ENCODE measurements around the gene ADGRV1.

Gene ADGRV1

DNA sequence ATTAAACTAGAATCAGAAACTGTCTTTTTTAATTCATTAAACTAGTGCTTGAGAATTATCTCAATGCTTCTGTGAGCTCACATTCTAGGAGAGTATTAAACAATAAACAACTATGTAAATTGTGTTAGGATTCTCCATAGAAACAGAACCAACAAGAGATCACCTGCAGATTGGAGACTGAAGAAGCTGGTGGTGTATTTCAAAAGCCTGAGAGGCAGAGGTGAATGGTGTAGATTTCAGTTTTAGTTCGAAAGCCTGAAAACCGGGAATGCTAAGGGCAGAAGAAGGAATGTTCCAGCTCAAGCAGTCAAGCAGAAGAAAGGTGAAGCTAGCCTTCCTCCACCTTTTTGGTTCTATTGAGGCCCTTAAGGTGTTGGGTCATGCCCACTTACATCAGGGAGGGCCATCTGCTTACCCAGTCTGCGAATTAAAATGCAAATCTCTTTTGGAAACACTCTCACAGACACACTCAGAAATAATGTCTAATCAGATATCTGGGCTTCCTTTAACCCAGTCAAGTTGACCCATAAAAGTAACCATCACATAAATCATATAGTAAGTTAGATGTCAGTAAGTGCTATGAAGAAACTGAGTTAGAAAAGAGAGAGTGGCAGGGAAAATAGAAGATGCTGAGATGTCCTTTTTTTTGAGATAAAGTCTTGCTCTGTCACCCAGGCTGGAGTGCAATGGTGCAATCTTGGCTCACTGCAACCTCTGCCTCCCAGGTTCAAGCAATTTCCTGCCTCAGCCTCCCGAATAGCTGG lies 533.1 kb downstream of the ADGRV1 start:
- no peak overlapping the region for H3K9ac ChIP-seq (ENCODE audit: insufficient read length)
- DNase-seq (ENCODE audit: low read depth, low spot score) = no peak
- no peak overlapping the region for H3K27ac ChIP-seq
- TF ChIP-seq EZH2 (IDR thresholded peaks at IDR 0.05) (no peak), POLR2AphosphoS5 (IDR thresholded peaks at IDR 0.05; ENCODE audit: borderline replicate concordance, low read depth, low read length) (no peak), FOXP2 (optimal IDR thresholded peaks at IDR 0.05; ENCODE audit: control extremely low read depth, extremely low read length, insufficient read depth) (no peak)
- H3K9me3 ChIP-seq (ENCODE audit: low read depth, low read length) = no peaks in the 10 kb centered on the region
- H3K4me3 ChIP-seq = no peak overlapping the region
- H3K36me3 ChIP-seq (ENCODE audit: insufficient read depth, low read length) = no peaks in the 10 kb centered on the region

DNA sequence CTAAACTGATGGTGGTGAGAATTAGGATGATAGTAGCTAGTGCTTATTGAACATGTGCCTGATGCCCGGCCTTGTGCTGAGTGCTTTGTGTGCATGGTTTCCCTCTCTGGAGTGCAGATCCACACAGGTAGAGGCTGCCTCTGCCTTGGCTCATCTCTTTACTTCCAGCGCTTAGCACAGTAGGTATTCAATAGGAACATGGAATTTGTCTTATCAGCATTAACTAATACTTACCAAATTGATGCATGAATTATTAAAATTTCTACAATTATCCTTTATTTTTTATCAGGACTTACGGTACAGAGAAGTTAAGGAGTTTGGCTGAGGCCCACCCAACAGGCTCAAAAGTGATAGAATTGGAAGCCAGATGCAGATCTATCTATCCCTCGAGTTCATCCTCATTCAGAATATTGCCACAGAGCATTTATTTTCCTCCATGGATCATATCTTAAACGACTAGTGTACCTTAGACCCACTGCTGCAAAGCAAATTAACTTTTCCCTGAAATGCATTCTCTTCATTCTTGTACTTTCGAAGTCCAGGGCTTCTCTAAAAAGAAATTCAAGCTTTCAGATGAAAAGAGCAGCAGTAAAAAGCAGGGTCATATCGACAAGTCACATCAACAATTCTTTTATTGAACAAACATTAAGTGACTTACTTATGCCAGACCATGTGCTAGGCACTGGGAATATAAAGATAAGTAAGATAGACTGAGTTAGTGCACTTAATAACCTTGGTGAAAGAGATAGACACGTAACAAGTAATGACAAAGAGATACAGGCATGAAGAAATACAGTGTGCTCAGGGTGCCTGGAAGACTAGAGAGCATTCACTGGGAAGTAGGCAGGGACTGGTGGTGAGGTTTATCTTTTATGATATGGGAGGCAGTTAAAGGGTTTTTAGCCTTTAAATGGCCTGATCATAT lies 534.5 kb downstream of the ADGRV1 start:
- Histone ChIP-seq H3K9me3 (ENCODE audit: low read depth, low read length) (no peaks in the 10 kb centered on the region), H3K36me3 (ENCODE audit: insufficient read depth, low read length) (no peaks in the 10 kb centered on the region), H3K4me3 (no peak overlapping the region), H3K27ac (no peak overlapping the region), H3K9ac (ENCODE audit: insufficient read length) (no peak overlapping the region)
- no peak for TF ChIP-seq FOXP2 (optimal IDR thresholded peaks at IDR 0.05; ENCODE audit: control extremely low read depth, extremely low read length, insufficient read depth)
- TF ChIP-seq POLR2AphosphoS5 (IDR thresholded peaks at IDR 0.05; ENCODE audit: borderline replicate concordance, low read depth, low read length) = no peak
- TF ChIP-seq EZH2 (IDR thresholded peaks at IDR 0.05) = no peak
- no peak for DNase-seq (ENCODE audit: low read depth, low spot score)

DNA sequence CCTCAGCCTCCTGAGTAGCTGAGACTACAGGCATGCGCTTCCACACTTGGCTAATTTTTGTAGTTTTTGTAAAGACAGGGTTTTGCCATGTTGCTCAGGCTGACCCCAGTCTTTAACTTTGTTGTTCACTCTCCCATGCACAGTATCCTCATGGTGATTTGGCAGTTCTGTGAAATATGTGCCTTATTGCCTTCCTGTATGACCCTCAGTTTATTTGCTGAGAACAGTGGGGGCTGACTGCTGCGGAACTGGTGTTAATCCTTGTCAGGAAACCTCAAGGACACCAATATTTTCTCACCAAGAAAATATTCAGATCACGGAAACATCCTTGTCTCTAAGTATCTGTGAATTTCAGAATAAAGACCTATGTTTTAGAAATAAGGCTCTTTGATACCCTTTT lies 536.7 kb downstream of the ADGRV1 start:
- Histone ChIP-seq H3K9me3 (ENCODE audit: low read depth, low read length) (no peaks in the 10 kb centered on the region), H3K36me3 (ENCODE audit: insufficient read depth, low read length) (no peaks in the 10 kb centered on the region), H3K4me3 (no peak overlapping the region), H3K9ac (ENCODE audit: insufficient read length) (no peak overlapping the region), H3K27ac (no peak overlapping the region)
- TF ChIP-seq FOXP2 (optimal IDR thresholded peaks at IDR 0.05; ENCODE audit: control extremely low read depth, extremely low read length, insufficient read depth) = no peak
- TF ChIP-seq POLR2AphosphoS5 (IDR thresholded peaks at IDR 0.05; ENCODE audit: borderline replicate concordance, low read depth, low read length) = no peak
- no peak for TF ChIP-seq EZH2 (IDR thresholded peaks at IDR 0.05)
- DNase-seq (ENCODE audit: low read depth, low spot score) = no peak

DNA sequence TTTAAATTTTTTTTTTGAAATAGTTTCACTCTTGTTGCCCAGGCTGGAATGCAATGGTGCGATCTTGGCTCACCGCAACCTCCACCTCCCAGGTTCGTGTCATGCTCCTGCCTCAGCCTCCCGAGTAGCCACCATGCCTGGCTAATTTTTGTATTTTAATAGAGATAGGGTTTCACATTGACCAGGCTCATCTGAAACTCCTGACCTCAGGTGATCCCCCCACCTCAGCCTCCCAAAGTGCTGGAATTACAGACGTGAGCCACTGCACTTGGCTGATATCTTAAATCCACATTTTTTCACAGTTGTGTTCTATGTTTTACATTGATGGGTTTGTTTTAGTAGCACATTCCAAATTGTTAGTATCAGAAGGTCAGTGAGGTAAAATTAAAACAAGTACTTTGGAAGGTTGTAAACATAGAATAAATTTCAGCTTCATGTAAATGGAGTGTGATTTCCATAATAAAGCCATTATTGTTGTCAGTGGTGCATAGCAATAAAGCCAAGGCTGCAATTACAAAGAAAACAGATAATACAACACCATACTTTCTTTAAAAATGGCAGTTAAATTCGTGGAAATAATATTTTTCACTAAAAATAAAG lies 537.3 kb downstream of the ADGRV1 start:
- no peak for TF ChIP-seq EZH2 (IDR thresholded peaks at IDR 0.05)
- TF ChIP-seq POLR2AphosphoS5 (IDR thresholded peaks at IDR 0.05; ENCODE audit: borderline replicate concordance, low read depth, low read length) = no peak
- no peak for DNase-seq (ENCODE audit: low read depth, low spot score)
- H3K9ac ChIP-seq (ENCODE audit: insufficient read length) = no peak overlapping the region

DNA sequence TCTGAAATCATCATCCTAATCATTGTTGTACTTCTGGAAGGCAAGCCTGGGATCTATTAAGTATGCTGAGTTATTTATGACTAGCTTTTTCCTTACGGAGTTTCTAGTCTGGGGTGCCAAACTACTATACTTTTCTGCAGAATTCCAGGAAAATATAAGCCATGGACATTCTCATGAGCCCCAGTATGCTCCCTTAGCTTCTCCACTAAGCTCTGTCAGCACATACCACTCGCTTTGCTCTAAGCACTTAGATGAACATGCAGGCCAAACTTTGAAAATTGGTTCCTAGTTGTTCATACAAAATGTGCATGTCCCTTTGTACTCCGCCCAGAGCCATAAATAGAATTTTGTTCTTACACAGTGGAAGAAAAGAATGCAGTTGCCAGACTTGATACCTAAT lies 539.9 kb downstream of the ADGRV1 start:
- TF ChIP-seq EZH2 (IDR thresholded peaks at IDR 0.05) = no peak
- no peak for TF ChIP-seq FOXP2 (optimal IDR thresholded peaks at IDR 0.05; ENCODE audit: control extremely low read depth, extremely low read length, insufficient read depth)
- no peak for TF ChIP-seq POLR2AphosphoS5 (IDR thresholded peaks at IDR 0.05; ENCODE audit: borderline replicate concordance, low read depth, low read length)
- no peak for DNase-seq (ENCODE audit: low read depth, low spot score)
- H3K27ac ChIP-seq = peak overlapping the region; percentile 79
- H3K4me3 ChIP-seq = peak overlapping the region; percentile 44; the same call in 1 of the 2 replicates
- no peaks in the 10 kb centered on the region for H3K36me3 ChIP-seq (ENCODE audit: insufficient read depth, low read length)
- peak overlapping the region; percentile 14 for H3K9ac ChIP-seq (ENCODE audit: insufficient read length)
- no peaks in the 10 kb centered on the region for H3K9me3 ChIP-seq (ENCODE audit: low read depth, low read length)

More for the DNA sequence above, 537.3 kb downstream of the ADGRV1 start:
- Histone ChIP-seq H3K4me3 (no peak overlapping the region), H3K27ac (no peak overlapping the region), H3K36me3 (ENCODE audit: insufficient read depth, low read length) (no peaks in the 10 kb centered on the region), H3K9me3 (ENCODE audit: low read depth, low read length) (no peaks in the 10 kb centered on the region)

DNA sequence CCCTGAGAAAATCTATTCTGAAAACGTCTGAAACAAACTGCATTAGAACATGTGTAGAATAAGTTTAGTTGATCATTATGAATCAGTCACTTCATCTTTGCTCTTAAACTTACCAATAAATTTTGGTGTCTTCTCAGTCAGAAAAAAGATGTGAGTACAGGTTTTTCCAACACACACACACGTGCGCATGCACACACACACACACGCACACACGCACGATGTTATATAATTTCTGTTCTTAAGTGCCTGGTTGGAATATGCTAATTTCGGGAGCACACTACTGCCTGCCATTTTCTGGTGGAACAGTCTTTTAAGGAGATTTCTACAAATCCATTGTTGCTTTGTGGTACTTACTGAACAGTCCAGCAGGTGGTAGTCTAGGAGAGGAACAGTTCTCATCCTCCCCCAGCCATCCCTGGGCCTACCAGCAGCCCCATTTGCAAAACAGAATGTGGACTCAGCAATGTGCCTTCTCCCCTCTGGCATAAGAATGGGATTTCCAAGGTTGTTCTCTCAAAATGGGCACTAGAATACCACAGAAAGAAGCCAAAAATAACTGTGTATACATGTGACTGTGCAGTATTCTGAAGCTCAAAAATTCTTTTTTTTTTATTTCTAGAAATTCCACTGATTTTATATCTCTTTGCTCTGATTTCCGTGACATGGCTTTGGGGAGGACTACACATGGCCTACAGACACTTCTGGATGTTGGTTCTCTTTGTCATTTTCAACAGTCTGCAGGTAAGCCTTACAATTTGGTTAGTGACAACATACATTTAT lies 543.2 kb downstream of the ADGRV1 start:
- Histone ChIP-seq H3K9ac (ENCODE audit: insufficient read length) (peak overlapping the region; percentile 54), H3K36me3 (ENCODE audit: insufficient read depth, low read length) (no peaks in the 10 kb centered on the region), H3K4me3 (peak overlapping the region; percentile 46), H3K9me3 (ENCODE audit: low read depth, low read length) (no peaks in the 10 kb centered on the region), H3K27ac (peak overlapping the region; percentile 72; the same call in 1 of the 2 replicates)
- DNase-seq (ENCODE audit: low read depth, low spot score) = peak; percentile 81
- TF ChIP-seq EZH2 (IDR thresholded peaks at IDR 0.05) = no peak
- TF ChIP-seq POLR2AphosphoS5 (IDR thresholded peaks at IDR 0.05; ENCODE audit: borderline replicate concordance, low read depth, low read length) = no peak; the same call in 1 of the 2 replicates
- no peak for TF ChIP-seq FOXP2 (optimal IDR thresholded peaks at IDR 0.05; ENCODE audit: control extremely low read depth, extremely low read length, insufficient read depth)

DNA sequence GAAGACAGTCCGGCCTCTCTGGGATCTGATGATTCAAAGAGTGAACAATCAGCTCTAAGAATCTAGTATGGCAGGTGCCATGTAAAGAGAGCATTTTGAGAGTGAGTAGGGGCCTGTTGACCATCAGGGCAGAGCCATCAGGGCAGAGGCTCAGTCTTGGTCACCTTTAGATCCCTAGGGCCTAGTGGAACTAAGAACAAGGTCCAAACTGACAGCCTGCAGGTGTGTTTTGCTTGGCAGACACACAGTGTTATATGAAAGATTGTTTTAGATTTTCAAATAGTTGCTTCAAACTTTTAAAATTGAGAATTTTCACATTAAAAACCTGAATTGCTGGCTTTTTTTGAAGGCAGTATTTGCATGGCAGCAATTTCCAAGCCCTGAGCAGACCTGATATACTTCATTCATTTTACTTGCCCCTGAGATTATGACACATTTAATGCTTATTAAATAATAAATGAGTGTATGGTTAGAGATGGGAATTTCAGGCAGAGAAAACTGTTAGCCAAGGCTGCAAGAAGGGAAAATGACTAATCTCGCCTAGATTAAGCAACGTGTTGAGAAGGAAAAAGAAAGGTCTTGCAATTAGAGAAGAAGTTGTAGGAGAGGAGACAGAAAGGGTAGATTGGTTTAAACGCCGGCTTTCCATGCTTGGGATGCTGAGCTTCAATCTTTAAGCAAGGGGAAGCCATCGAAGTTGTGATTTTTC lies 544.9 kb downstream of the ADGRV1 start:
- TF ChIP-seq FOXP2 (optimal IDR thresholded peaks at IDR 0.05; ENCODE audit: control extremely low read depth, extremely low read length, insufficient read depth) (no peak), POLR2AphosphoS5 (IDR thresholded peaks at IDR 0.05; ENCODE audit: borderline replicate concordance, low read depth, low read length) (no peak), EZH2 (IDR thresholded peaks at IDR 0.05) (no peak)
- no peaks in the 10 kb centered on the region for H3K36me3 ChIP-seq (ENCODE audit: insufficient read depth, low read length)
- DNase-seq (ENCODE audit: low read depth, low spot score) = no peak
- H3K27ac ChIP-seq = no peak overlapping the region
- no peaks in the 10 kb centered on the region for H3K9me3 ChIP-seq (ENCODE audit: low read depth, low read length)
- H3K9ac ChIP-seq (ENCODE audit: insufficient read length) = no peak overlapping the region
- no peak overlapping the region for H3K4me3 ChIP-seq

Measured in SK-N-MC (cell line).